Measurements from ENCODE around the gene OSBPL1A.

OSBPL1A gene

DNA sequence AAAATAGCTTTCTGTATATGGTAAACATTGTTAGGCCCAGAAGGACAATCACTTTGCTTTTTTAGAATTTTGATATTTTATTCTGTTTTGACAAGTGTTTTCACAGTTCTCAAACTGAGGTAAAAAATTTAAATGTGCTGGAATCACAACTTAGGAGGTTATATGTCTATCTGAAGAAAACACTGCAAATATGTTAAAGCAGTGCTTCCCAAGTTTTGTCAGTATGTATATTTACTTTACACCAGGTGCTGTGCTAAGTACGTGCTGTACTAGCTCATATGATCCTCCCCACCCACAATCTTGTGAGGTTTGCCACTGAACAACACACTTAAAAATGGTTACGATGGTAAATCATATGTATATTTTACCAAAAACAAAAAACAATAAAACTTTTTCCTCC lies 134.6 kb downstream of the OSBPL1A start:
- no peak for DNase-seq

DNA sequence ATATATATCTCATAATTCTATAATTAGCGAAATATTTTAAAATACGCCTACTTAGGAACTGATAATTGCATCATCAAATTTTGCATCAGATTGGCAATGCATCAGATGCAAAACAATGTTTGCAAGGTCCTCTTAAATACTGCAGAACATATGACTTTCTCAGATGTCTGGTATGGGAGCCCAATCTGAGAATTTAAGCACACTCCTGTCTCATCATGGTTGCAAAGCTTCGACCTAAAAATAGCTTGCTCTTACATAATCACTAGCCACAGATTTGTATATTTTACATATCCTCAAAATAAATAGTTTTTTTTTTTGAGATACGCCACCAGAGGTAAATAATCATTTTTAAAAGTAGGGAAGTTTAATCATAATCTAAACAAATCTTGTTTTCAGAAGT lies 135.5 kb downstream of the OSBPL1A start:
- DNase-seq, result no peak

DNA sequence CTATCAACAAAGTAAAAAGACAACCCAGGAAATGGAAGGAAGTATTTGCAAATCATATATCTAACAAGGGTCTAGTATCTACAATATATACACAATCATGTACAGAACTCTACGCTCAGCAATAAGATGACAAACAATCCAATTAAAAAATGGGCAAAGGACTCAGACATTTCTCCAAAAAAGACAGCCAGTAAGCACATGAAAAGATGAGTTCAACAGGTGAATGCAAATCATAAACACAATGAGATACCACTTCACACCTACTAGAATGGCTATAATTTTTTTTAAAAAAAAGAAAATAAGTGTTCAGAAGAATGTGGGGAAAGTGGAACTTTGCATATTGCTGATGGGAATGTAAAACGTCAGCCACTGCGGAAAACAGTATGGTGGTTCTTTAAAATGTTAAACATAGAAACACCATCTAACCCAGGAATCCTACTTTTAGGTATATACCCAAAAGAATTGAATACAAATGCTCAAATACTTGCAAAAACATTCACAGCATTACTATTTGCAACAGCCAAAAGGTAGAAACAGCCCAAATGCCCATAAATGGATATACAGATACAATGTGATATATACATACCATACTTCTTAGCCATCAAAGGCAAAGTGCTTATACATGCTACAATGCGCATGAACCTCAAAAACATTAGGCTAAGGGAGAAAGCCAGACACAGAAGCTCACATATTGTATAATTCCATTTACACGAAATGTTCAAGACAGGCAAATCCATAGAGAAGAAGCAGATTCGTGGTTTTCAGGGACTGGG lies 137.6 kb downstream of the OSBPL1A start:
- DNase-seq, result no peak

DNA sequence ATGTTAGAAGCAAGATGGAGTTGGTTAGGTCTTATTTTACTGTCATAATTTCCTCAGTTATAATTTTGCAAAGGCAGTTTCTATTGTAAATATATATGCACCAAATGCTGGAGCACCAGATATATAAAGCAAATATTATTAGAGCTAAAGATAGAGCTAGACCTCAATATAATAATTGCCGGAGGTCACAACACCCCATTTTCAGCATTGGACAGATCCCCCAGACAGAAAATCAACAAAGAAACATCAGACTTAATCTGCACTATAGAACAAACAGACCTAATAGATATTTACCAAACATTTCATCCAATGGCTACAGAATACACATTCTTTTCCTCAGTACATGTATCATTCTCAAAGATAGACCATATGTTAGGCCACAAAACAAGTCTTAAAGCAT lies 143.6 kb downstream of the OSBPL1A start:
- DNase-seq, result no peak

DNA sequence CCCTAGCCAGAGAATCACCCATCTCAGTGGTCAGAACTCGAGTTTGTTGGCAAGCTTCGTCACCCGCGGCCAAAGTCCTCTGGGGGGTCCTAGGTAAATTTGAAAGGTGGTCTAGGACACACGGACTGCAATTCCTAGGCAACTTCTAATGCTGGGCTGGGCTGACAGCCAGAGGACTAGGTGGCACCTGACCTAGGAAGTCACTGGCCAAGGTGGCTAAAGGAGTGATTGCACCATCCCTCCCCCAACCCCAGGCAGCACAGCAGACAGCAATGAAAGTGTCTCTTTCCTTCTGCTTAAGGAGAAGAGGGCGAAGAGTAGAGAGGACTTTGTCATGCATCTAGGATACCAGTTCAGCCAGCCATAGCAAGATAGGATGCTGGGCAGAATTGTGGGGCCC lies 147.9 kb downstream of the OSBPL1A start:
- DNase-seq, result no peak

DNA sequence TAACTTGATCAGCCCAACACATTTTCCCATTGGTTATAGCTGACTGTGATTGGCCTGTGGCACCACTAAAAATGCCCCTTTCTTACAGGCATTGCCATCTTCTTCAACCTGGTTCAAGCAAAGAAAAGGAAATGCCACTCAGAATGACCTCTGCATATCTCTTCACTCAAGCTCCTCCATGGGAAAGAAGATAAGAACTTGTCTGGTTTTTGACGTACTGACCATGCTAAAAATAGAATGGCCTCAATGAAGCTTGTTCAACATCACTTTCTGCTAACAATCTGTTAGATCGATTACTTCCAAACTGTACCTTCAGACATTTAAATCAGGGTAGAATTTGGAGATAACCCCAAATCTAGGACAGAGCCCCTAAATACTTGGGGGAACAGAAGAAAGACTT lies 149.3 kb downstream of the OSBPL1A start:
- DNase-seq, result no peak

DNA sequence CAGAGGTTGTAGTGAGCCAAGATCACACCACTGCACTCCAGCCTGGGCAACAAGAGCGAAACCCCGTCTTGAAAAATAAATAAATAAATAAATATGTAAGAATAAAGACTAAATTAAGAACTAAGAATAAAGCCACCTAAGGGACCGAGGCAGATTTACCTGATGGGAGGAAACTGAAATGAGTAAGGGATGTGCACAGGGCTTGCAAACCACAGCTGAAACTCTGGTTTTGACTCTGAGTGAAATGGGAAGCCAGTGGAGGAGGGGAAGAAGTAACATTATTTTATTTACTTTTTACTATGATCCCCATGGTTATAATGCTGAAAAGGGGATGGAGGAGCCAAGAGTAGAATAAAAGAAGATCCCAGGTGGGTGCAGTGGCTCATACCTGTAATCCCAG lies 151.5 kb downstream of the OSBPL1A start:
- no peak for DNase-seq

DNA sequence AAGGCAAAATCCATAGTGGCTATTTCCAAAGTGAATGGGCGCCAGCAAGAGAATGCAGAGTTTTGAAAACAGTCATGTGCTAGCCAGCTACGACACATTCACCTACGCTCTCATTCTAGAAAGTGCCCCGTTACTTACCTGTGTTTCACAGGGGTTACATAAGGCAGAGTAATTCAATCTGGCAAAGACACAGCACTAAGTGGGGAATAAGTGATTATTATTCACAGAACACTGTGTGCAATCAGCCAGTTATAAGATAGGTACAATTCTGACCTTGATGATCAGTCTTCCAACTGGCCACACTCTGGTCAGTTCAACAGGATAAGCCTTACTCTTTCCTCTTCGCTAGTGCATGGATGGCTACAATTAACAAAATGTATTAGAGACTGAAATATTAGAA lies 152.9 kb downstream of the OSBPL1A start:
- DNase-seq, result no peak

DNA sequence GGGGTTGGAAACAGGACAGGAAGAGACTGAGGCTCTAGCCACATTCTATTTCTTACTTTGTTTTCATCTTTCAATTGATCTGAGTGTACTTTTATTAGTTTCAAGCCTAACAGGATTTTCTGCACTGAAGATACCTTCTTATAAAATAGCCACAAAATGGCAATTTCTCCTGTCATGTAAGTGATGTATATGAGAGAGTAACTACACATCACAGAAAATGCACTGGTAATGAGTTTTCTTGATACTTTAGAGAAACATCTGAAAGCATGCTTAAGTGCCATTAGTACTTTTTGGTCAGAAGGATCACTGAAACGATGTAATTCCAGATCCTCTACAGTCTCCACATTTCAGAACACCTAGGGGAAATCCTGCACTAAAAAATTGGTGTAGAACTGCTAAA lies 153.9 kb downstream of the OSBPL1A start:
- no peak for DNase-seq

DNA sequence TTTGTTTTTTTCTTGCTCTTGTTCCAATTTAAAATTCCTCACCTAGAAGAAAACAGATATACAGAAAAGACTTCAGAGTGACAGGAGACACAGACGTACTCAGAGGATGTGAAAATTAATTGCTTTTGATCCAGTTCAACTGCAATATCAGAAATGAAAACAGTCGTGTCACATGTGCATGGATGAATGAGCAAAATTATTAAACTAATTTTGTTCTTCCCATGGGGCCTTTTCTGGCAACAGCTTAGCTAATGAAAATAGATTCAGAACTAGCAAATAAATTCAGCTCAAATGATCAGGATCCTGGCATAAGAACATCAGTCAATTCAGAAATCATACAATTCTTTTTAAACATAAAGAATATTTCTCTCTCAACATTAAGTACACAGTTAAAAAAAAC lies 158.3 kb downstream of the OSBPL1A start:
- DNase-seq, result no peak

DNA sequence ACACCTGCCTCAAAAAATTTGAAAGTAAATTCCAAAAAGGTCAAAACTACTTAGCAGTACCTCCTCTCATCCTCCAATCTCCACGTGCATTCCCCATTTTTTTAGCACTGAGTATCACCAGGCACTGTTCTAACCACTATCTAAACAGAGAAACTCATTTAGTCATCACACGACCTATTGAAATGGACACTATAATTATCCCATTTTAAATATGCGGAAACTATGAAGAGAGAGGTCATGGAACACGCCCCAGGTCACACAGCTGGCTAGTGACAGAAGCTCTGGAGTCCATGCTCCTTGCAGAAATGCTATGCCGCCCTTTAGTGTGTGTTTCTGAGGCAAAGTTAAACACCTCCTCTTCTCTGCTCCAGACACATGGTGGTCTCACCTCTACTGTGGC lies 159.2 kb downstream of the OSBPL1A start:
- DNase-seq, result no peak

DNA sequence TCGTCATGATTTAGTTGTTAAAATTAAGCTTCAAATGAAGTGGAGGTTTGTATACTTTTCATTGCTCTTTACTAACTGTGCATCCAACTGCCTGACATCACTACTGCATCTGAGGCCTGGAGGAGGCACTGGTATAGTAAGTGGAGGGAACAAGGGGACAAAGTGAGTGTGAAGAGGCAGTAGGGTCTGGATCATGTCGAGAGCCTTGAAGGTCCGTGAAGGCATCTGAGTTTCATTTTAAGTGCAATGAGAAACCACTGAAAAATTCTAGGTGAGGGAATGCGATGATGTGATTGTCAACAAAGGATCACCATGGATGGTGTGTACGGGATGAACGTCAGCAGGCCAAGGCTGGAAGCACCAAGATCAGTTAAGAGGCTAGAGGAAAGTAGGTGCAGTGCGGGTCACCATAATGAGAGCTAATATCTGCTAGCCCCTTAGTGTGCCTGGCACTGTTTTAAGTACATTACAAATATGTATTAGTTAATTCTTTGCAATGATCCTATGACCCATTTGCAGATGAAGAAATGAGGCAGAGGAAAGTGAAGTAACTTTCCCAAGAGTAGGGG lies 162.7 kb downstream of the OSBPL1A start:
- DNase-seq, result no peak

DNA sequence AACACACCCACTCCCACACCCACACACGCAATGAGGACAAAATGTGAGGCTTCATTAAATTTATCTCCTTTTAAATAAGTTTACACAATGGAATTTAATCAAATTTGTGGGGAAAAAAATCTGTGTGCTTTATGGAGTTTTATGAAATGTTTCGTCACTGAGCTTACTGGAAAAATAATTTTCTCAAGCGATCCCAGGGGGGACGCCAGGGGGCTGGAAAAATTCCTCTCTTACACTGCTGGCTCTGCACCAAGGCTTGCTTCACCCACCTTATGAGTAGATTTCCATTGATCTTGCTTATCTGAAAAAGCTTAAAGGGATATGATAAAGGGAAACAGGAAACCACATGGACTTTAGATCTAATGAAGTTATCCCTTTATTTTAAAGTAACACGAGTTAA lies 163.3 kb downstream of the OSBPL1A start:
- no peak for DNase-seq

DNA sequence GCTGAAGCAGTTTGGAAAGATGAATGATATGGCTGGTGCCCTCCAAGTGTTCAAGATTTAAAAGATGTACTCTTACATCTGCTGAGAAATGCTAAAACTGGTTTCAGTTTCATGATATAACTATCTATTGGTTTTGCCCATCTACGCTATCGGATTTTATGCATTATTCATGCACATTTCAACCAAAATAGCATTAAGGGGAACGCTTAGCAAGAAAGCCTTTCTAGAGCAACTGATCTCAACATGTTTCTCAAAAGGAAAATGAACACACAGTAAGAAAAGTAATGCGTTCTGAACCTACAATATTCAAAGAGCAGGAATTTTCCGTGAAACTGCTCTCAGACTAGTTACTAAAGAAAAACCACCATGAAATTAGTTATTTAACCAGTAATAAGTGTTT lies 164.8 kb downstream of the OSBPL1A start:
- no peak for DNase-seq

DNA sequence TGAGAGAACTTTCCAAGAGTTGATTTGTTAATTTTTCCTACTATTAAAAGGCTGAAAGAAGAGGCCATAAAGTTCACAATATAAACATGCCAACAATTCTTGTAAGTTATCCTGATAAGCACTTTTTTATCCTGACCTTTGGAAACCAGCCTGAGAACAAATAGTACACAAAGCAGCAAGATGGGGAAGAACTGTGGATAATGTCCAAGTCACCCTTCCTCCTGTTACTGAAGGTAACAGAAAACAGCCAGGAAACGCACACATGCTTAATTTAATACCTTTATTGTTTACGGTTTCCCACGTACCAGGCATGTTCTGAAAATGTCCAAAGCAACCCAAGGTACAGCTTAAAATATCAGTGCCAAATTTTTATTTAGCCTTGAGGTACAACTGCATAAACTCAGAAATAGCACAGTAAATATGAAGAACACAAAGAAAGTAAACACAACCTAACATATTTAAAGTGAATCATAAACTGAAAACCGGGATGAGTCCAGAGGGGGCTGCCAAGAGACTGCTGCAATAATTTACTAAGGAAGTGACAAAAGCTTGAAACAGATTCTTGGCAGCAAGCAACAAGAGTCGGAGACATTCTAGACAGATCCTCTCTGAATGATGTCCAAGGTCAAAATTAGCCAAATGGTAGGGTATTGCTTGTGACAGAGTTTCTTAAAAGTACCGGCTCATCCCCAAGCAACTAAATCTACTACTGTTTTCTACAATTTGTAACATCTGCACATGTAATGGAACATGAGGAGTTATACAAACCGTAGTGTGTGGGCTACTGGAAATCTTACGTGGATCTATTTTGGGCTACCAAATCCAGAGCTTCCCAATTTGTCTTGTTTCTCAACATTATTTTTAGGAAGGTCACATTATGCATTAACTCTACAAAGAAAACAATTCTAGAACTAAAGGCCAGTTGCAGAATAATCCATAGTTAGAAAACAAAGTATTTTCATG lies 165.6 kb downstream of the OSBPL1A start:
- DNase-seq, result no peak

DNA sequence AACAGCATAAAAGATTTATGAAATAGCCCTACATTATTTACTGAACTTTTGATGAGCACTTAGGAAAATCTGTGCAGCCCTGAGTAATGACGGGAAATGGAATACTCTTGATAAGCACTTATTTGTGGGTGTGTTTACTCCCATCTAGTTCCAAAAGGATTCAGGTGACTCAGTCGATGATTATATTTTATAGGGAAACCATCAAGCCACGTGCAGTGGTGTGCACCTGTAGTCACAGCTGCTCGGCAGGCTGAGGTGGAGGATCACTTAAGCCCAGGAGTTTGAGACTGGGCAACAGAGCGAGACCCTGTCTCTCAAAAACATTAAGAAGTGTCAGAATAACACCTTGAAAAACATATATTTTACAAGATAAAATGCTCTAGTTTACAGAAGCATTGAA lies 166.9 kb downstream of the OSBPL1A start:
- DNase-seq, result no peak

DNA sequence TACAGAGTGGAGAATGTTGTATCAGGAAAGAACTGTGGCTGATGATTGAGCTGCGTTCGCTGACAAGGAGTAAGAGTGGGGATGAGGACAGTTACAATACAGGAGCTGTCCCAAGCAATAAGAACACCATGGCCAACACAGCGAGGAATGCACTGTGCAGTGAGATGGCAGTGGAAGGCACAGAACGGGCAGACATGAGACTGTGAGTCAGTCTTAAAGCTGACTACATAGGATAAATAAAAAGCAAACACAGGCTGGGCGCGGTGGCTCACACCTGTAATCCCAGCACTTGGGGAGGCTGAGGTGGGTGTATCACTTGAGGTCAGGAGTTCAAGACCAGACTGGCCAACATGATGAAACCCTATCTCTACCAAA lies 169.0 kb downstream of the OSBPL1A start:
- no peak for DNase-seq

DNA sequence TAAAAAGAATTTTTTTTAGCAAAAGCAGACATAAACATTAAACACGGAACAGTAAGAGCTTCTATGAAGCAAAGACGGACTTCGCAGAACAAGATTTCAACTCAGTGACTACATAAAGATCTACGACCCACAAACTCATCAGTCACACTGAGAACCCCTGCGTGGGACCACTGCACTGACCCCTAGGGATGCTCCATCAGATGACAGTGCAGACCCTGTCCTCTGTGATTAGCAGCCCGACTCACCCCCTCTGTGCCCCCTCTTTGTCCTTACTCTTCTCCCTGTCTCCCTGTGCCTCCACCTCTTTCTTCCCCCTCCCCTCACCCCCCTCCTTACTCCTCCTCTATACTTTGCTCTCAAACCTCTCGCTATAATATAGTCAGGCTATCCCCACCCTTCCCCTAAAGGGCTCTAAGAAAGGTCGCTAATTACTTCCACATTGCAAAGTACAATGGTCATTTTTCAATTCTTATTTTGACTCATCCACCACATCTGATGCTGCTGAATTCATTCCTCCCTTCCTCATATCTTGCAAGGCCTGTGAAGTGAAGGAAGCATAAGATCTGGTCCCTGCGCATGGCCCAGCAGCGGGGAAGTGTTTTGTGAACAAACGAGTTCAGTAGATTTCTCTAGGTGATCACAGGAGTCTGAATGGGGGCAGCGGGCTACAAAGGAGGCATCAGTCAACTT lies 169.5 kb downstream of the OSBPL1A start:
- DNase-seq, result no peak

DNA sequence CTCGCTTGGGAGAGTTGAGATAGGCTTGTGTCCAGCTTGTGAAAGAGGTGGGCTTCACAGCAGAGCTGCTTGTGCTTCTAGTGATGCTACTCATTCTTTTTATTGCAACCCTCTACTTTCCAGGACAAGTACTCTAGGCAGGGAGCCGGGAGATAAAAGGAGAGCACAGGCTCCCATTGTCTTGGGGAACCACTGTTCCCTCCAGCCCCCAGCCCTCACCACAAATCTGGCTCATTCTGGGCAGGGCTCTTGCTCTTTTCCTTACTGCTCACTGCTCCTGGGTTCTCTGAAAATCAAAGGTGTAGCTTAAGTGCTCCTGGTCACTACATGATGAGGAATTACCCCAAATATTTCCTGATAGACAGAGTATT lies 177.3 kb downstream of the OSBPL1A start:
- DNase-seq, result no peak

DNA sequence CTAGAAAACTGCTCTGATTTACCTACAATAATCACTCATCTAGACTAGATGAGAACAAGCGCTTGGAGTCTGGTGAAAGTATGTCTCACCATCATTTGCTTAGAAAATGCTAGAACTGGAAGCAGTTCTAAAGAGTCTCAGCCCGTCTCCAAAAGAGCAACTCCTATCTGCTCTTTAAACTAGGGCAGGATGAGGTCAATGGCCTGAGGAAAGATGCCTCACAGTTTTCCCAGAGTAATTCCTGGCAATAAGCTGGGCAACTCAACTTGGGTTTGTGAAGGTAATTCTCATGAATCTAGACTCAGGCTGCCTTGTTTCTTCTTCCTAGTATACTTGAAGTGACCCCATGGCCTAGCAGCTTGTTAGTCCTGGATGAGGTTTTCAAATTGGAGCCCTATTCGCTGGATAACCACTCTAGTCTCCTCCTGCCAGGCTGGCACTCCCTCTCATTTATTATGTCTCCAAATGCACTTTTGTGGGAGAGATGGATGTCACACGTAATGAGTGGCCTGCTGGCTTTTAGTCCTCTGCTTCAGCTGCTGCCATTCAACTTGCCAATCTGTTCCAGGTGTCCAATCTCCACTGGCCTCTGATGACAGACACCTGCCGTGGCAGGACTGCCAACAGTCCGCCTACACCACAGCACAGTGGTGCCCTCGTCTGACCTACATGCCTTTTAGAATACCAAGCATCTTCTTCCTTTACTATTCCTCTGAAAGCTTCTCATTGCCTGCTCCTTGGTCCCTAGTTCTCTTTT lies 177.9 kb downstream of the OSBPL1A start:
- no peak for DNase-seq

DNA sequence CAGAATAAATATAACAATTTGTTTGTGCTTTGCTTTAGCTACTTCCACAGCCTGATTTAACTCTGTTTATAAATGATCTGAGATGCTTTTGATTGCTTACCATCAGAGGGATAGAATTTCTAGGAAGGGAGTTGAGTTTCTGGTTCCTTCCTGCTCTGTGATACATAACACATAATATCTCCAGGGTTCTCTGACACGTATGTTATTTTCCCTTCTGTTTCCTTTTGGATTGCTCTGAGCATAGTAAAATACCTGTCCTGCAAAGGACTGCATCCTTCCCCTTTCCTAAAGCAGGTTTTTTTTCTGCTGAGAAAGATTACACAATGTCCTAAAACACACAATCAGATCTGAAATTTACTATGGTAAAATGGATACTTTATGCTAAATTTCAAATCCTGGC lies 182.7 kb downstream of the OSBPL1A start:
- DNase-seq, result no peak

DNA sequence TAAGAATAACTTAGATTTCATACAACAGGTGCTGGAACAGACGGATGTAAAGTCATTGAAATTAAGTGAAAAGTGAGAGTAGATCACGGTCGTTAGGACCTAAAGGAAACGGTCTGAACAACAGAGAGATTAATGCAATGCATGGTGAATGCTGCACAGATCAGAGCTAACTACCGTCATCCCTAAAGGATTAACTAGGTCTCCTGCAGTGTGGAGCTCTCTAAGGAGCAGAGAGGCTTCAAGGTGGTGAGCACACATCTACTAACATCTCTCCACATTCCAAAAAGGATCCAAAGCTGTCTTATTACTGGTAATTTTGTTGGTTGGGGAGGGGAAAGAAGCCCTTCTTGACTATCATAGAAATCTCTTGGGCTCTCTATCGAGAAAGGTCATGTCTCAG lies 183.5 kb downstream of the OSBPL1A start:
- no peak for DNase-seq

DNA sequence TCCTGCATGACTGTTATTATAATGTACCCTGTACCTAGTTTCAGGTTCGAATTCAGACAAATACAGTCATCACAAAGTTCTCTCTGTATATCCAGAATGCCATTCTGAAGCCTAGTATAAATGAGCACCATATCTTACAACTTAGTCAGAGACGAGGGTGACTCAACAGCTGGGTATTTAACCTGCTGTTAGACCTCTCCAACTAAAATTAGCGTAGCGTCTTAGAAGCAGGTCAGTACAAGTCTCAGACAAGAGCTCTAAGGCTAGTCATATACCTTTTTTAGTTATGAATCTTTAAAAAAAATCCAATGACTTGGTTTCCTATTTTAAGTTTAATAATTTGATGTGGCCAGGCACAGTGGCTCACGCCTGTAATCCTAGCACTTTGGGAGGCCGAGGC lies 184.7 kb downstream of the OSBPL1A start:
- DNase-seq, result peak; percentile 36
